SK-N-MC (cell line): Measurements from ENCODE around the gene C20orf202.

ENCODE experiments used
- EZH2 ChIP-seq: fragments of 200-600 bp; sonication (generic); IDR thresholded peaks from one replicate; pipeline ENCODE4 v1.6.1; 2017; ENCODE audit warnings: antibody characterized with exemption
- POLR2AphosphoS5 ChIP-seq: IDR thresholded peaks from 2 replicates; pipeline ENCODE4 v1.6.1; 2012; ENCODE audit warnings: mild to moderate bottlenecking, low read depth, low read length, borderline replicate concordance

DNA sequence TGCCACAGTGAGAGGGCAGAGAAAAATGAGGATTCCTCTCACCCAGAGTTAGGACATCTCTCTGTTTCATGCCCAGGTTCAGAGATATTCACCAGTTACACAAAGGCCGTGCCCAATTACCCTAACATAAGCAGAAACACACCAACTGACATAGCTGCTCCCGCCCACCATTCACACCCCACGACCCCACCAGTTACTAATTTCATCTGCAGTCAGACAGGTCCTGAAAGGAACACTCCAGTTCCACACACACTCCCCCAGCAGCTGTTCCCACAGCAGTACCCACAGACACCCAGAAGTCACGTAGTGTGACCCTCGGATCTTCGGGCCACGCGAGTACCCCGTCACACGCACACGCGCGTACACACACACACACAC is 19.0 kb upstream of the C20orf202 start:
- TF ChIP-seq EZH2 (no peak), POLR2AphosphoS5 (no peak)
